ENCODE results near the gene SLCO3A1. TPM values are rescaled to one million over a fixed set of nuclear protein-coding genes. Genes with fewer than 3 reads are reported as not detected.
"Not testable (repeated sequence)": the region's sequence is repeated elsewhere in the genome, so short reads cannot be mapped to it uniquely, and the experiment has no call there.

Gene SLCO3A1
- total and polyA plus RNA-seq, 4 donors = 9.6 to 60.7 (median 34.4) TPM

GRCh38 chr15:91953432-91953831 is 99.9 kb downstream of the SLCO3A1 start:
- Histone ChIP-seq H3K36me3 (ENCODE audit: control insufficient read depth in 1 of 2, insufficient read depth in 2 of 2, low read length in 1 of 2) (no peaks in the 10 kb centered on the region), H3K27me3 (ENCODE audit: control insufficient read depth in 1 of 2, insufficient read depth in 2 of 2, low read length in 1 of 2) (no peaks in the 10 kb centered on the region), H3K4me1 (ENCODE audit: control insufficient read depth in 1 of 2, insufficient read depth in 2 of 2, low read length in 2 of 2) (no peaks in the 10 kb centered on the region), H3K27ac (ENCODE audit: low read depth in 1 of 2, low read length in 2 of 2) (no peak overlapping the region), H3K4me3 (ENCODE audit: low read length in 2 of 2) (no peak overlapping the region), H3K9me3 (ENCODE audit: control insufficient read depth, low read length) (no peaks in the 10 kb centered on the region)
- 90 to 92% methylated on average over 7 of the region's 7 CpGs for WGBS, 2 donors
- DNase-seq = no peak
- ATAC-seq (ENCODE audit: low FRiP score) = no peak
- intact Hi-C loops (cut with DNase I) = no loop called here

DNA sequence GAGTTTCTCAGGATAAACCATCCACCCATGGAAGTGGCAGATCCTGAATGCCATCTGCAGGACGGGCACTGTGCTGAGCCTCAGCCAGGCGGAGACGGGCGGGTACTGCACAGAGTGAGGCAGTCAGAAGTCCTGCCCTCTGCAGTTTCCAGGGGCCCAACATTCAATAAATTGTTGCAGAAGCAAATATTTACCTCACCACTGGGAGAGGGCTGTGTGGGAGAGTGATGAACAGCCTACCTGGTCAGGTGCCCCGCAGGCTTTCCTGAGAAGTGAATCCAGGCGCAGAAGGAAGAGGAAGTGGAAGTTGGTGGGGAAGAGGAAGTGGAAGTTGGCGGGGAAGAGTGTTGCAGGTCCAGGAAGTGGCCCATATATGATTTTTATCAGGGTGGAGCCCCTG is 100.8 kb downstream of the SLCO3A1 start:
- no peaks in the 10 kb centered on the region for H3K9me3 ChIP-seq (ENCODE audit: control insufficient read depth, low read length)
- no peaks in the 10 kb centered on the region for H3K36me3 ChIP-seq (ENCODE audit: control insufficient read depth in 1 of 2, insufficient read depth in 2 of 2, low read length in 1 of 2)
- WGBS, 2 donors = 83 to 95% methylated on average over 7 of the region's 7 CpGs
- H3K4me1 ChIP-seq (ENCODE audit: control insufficient read depth in 1 of 2, insufficient read depth in 2 of 2, low read length in 2 of 2) = no peaks in the 10 kb centered on the region
- no peaks in the 10 kb centered on the region for H3K27me3 ChIP-seq (ENCODE audit: control insufficient read depth in 1 of 2, insufficient read depth in 2 of 2, low read length in 1 of 2)
- ATAC-seq (ENCODE audit: low FRiP score) = no peak
- no peak overlapping the region for H3K27ac ChIP-seq (ENCODE audit: low read depth in 1 of 2, low read length in 2 of 2)
- H3K4me3 ChIP-seq (ENCODE audit: low read length in 2 of 2) = no peak overlapping the region
- intact Hi-C loops (cut with DNase I) = no loop called here
- no peak for DNase-seq

DNA sequence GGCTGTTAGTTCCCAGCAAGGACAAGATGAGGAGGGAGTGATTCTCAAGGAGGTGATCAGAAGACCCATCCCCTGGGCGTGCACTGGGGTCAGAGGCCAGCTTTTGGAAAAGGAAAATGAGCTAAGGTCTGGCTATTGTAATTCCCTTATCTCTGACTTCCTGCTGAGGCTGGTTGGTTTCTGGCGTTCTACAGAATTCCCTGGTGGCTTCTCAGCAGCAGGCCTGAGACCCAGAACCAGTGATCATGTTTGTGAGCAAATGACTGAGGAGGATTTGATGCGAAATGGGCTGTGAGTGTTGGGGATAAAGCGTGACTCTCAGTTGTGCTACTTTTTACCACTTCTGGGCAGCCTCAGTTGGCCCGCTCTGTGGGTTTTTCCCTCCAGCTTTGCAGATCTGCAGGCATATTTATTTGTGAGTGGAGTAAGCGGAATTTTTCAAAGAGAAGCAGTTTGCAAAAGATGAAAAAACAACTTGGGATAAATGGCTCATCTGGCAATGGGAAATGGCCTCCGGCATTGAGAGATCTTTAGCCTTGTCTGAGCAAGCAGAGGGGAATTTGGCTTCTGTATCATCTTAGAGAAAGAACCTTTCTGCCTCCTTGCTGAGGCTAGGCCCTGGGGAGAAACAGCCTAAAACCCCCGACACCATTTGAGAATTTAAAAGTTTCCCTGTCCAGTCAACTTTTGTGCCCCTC is 102.7 kb downstream of the SLCO3A1 start:
- peak; percentile 68 for ATAC-seq (ENCODE audit: low FRiP score)
- DNase-seq = no peak
- no peak overlapping the region for H3K27ac ChIP-seq (ENCODE audit: low read depth in 1 of 2, low read length in 2 of 2)
- 22 to 27% methylated on average over 8 of the region's 8 CpGs for WGBS, 2 donors
- no peaks in the 10 kb centered on the region for H3K36me3 ChIP-seq (ENCODE audit: control insufficient read depth in 1 of 2, insufficient read depth in 2 of 2, low read length in 1 of 2)
- H3K4me3 ChIP-seq (ENCODE audit: low read length in 2 of 2) = no peak overlapping the region
- no peaks in the 10 kb centered on the region for H3K9me3 ChIP-seq (ENCODE audit: control insufficient read depth, low read length)
- no peaks in the 10 kb centered on the region for H3K27me3 ChIP-seq (ENCODE audit: control insufficient read depth in 1 of 2, insufficient read depth in 2 of 2, low read length in 1 of 2)
- no peaks in the 10 kb centered on the region for H3K4me1 ChIP-seq (ENCODE audit: control insufficient read depth in 1 of 2, insufficient read depth in 2 of 2, low read length in 2 of 2)
- intact Hi-C loops (cut with DNase I) = no loop called here

DNA sequence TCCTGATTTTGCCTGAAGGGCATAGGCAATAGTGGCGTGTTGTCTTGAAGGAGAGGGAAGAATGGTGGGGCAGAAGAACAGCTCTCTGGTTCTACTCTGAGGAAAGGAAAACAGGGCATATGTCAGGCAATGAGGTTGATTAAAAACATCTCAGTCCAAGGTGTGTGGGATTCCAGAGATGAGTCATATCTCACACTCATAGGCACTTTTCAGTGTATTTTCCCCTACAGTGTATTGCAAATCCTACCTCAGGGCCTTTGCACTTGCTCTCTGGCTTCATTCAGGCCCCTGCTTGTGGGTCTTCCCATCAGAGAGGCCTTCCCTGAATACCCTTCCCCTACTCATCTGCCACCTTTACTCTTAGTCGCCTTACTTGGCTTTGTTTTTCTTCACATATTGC is 107.8 kb downstream of the SLCO3A1 start:
- no peaks in the 10 kb centered on the region for H3K4me1 ChIP-seq (ENCODE audit: control insufficient read depth in 1 of 2, insufficient read depth in 2 of 2, low read length in 2 of 2)
- DNase-seq = no peak
- no peak overlapping the region for H3K27ac ChIP-seq (ENCODE audit: low read depth in 1 of 2, low read length in 2 of 2)
- no peaks in the 10 kb centered on the region for H3K36me3 ChIP-seq (ENCODE audit: control insufficient read depth in 1 of 2, insufficient read depth in 2 of 2, low read length in 1 of 2)
- no peak for ATAC-seq (ENCODE audit: low FRiP score)
- H3K9me3 ChIP-seq (ENCODE audit: control insufficient read depth, low read length) = no peaks in the 10 kb centered on the region
- 95 to 98% methylated on average over 2 of the region's 2 CpGs for WGBS, 2 donors
- H3K27me3 ChIP-seq (ENCODE audit: control insufficient read depth in 1 of 2, insufficient read depth in 2 of 2, low read length in 1 of 2) = no peaks in the 10 kb centered on the region
- no peak overlapping the region for H3K4me3 ChIP-seq (ENCODE audit: low read length in 2 of 2)
- intact Hi-C loops (cut with DNase I) = no loop called here

DNA sequence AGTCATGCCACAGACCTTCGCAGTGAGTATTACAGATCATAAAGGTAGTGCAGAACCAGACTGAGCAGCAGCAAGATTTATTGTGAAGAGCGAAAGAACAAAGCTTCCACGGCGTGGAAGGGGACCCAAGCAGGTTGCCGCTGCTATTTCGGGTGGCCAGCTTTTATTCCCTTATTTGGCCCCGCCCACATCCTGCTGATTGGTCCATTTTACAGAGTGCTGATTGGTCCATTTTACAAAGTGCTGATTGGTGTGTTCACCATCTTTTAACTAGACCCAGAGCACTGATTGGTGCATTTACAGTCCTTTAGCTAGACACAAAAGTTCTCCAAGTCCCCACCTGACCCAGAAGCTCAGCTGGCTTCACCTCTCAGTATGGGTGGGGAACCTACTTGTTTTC is 110.2 kb downstream of the SLCO3A1 start:
- ATAC-seq (ENCODE audit: low FRiP score); H3K27me3 ChIP-seq (ENCODE audit: control insufficient read depth in 1 of 2, insufficient read depth in 2 of 2, low read length in 1 of 2); H3K9me3 ChIP-seq (ENCODE audit: control insufficient read depth, low read length); DNase-seq; H3K27ac ChIP-seq (ENCODE audit: low read depth in 1 of 2, low read length in 2 of 2); H3K4me3 ChIP-seq (ENCODE audit: low read length in 2 of 2); H3K4me1 ChIP-seq (ENCODE audit: control insufficient read depth in 1 of 2, insufficient read depth in 2 of 2, low read length in 2 of 2); intact Hi-C loops (cut with DNase I); H3K36me3 ChIP-seq (ENCODE audit: control insufficient read depth in 1 of 2, insufficient read depth in 2 of 2, low read length in 1 of 2): not testable (repeated sequence)
- 93 to 96% methylated on average over 7 of the region's 7 CpGs for WGBS, 2 donors

- H3K4me1 ChIP-seq (ENCODE audit: control insufficient read depth in 1 of 2, insufficient read depth in 2 of 2, low read length in 2 of 2) = peaks cover 0 to 7% of the 10 kb centered on the region in 2 donors
Measured at GRCh38 chr15:91965501-91966193, 112.1 kb downstream of the SLCO3A1 start.

DNA sequence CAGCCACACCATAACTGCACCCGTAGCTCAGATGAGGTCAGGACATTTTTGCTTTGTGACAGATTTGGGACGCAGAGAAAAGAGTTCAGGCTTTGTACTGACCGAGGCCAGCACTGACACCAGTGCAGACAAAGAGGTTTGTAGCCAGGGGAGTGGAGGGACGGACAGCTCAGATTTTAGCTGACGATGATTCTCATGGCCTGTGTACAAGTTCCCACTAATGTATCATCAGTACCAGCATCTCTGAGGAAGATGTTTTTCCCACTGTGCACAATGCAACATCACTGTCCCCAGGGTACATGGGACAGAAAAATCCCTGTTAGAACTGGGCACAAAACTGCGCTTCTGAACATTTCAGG is 112.7 kb downstream of the SLCO3A1 start:
- H3K36me3 ChIP-seq (ENCODE audit: control insufficient read depth in 1 of 2, insufficient read depth in 2 of 2, low read length in 1 of 2) = no peaks in the 10 kb centered on the region
- intact Hi-C loops (cut with DNase I) = loop anchor here in 1 of 2 donors (5.0 kb wide), 3 partner anchors 44 to 114 kb away; partner anchors contain the start of gene SLCO3A1
- 10 to 16% methylated on average over 6 of the region's 6 CpGs for WGBS, 2 donors
- H3K27me3 ChIP-seq (ENCODE audit: control insufficient read depth in 1 of 2, insufficient read depth in 2 of 2, low read length in 1 of 2) = no peaks in the 10 kb centered on the region
- ATAC-seq (ENCODE audit: low FRiP score) = no peak
- no peak for DNase-seq
- no peak overlapping the region for H3K4me3 ChIP-seq (ENCODE audit: low read length in 2 of 2)
- H3K9me3 ChIP-seq (ENCODE audit: control insufficient read depth, low read length) = no peaks in the 10 kb centered on the region
- H3K27ac ChIP-seq (ENCODE audit: low read depth in 1 of 2, low read length in 2 of 2) = peak overlapping the region; percentile 7 to 85
- peaks cover 0 to 7% of the 10 kb centered on the region in 2 donors for H3K4me1 ChIP-seq (ENCODE audit: control insufficient read depth in 1 of 2, insufficient read depth in 2 of 2, low read length in 2 of 2)

More at GRCh38 chr15:91965501-91966193, 112.1 kb downstream of the SLCO3A1 start:
- peak; percentile 78 to 86 for DNase-seq
- Histone ChIP-seq H3K36me3 (ENCODE audit: control insufficient read depth in 1 of 2, insufficient read depth in 2 of 2, low read length in 1 of 2) (no peaks in the 10 kb centered on the region), H3K27ac (ENCODE audit: low read depth in 1 of 2, low read length in 2 of 2) (peak overlapping the region; percentile 38 to 85), H3K27me3 (ENCODE audit: control insufficient read depth in 1 of 2, insufficient read depth in 2 of 2, low read length in 1 of 2) (no peaks in the 10 kb centered on the region), H3K4me3 (ENCODE audit: low read length in 2 of 2) (no peak overlapping the region), H3K9me3 (ENCODE audit: control insufficient read depth, low read length) (no peaks in the 10 kb centered on the region)
- ATAC-seq (ENCODE audit: low FRiP score) = peak; percentile 63
- intact Hi-C loops (cut with DNase I) = loop anchor here in 1 of 2 donors (5.0 kb wide), 3 partner anchors 43 to 113 kb away; partner anchors contain the start of gene SLCO3A1
- 3 to 8% methylated on average over 9 of the region's 9 CpGs for WGBS, 2 donors

- H3K4me3 ChIP-seq (ENCODE audit: low read length in 2 of 2) = no peak overlapping the region
- intact Hi-C loops (cut with DNase I) = loop anchor here in 1 of 2 donors (5.0 kb wide), 3 partner anchors 46 to 116 kb away; partner anchors contain the start of gene SLCO3A1
- H3K27ac ChIP-seq (ENCODE audit: low read depth in 1 of 2, low read length in 2 of 2) = no peak overlapping the region
- H3K36me3 ChIP-seq (ENCODE audit: control insufficient read depth in 1 of 2, insufficient read depth in 2 of 2, low read length in 1 of 2) = no peaks in the 10 kb centered on the region
- ATAC-seq (ENCODE audit: low FRiP score) (no peak), DNase-seq (no peak)
- H3K27me3 ChIP-seq (ENCODE audit: control insufficient read depth in 1 of 2, insufficient read depth in 2 of 2, low read length in 1 of 2) = no peaks in the 10 kb centered on the region
- H3K4me1 ChIP-seq (ENCODE audit: control insufficient read depth in 1 of 2, insufficient read depth in 2 of 2, low read length in 2 of 2) = peaks cover 0 to 7% of the 10 kb centered on the region in 2 donors
- no peaks in the 10 kb centered on the region for H3K9me3 ChIP-seq (ENCODE audit: control insufficient read depth, low read length)
- 67 to 68% methylated on average over 8 of the region's 8 CpGs for WGBS, 2 donors
Measured at GRCh38 chr15:91967935-91968606, 114.6 kb downstream of the SLCO3A1 start.

Measured in aorta (tissue), 5 donors.